DOHH2 (cell line): ENCODE results near the gene CSNK2B.

Experiments
- H3F3A ChIP-seq: fragments of 200-600 bp; sonication (generic), shearing (Covaris generic); 2 replicates; pipeline ENCODE4 v1.6.0; 2016; ENCODE audit warnings: antibody characterized with exemption, mild to moderate bottlenecking; ENCODE audit not compliant: control insufficient read depth, insufficient read depth
- H3K27ac ChIP-seq: fragments of 200-600 bp; sonication (generic); 2 replicates; pipeline ENCODE4 v1.5.1; 2014; ENCODE audit warnings: low read depth, mild to moderate bottlenecking, low read length, moderate library complexity
- H3K27me3 ChIP-seq: fragments of 200-600 bp; sonication (generic); 2 replicates; pipeline ENCODE4 v1.6.1; 2014; ENCODE audit warnings: mild to moderate bottlenecking, low read length, mixed read lengths; ENCODE audit not compliant: control insufficient read depth
- H3K36me3 ChIP-seq: fragments of 200-600 bp; sonication (generic); 2 replicates; pipeline ENCODE4 v1.6.1; 2014; ENCODE audit warnings: mild to moderate bottlenecking, low read length, moderate library complexity, mixed read lengths; ENCODE audit not compliant: control insufficient read depth
- H3K4me1 ChIP-seq: fragments of 200-600 bp; sonication (generic); 2 replicates; pipeline ENCODE4 v1.6.1; 2014; ENCODE audit warnings: mild to moderate bottlenecking, low read length, mixed read lengths; ENCODE audit not compliant: control insufficient read depth
- H3K4me2 ChIP-seq: fragments of 200-600 bp; sonication (generic); 2 replicates; pipeline ENCODE4 v1.6.0; 2014; ENCODE audit warnings: mild to moderate bottlenecking, low read length, moderate library complexity
- H3K4me3 ChIP-seq: fragments of 200-600 bp; sonication (generic); 2 replicates; pipeline ENCODE4 v1.5.1; 2014; ENCODE audit warnings: mild to moderate bottlenecking, low read length, mixed read lengths
- H3K79me2 ChIP-seq: fragments of 200-600 bp; sonication (generic); 2 replicates; pipeline ENCODE4 v1.6.1; 2014; ENCODE audit warnings: mild to moderate bottlenecking, low read length, mixed read lengths; ENCODE audit not compliant: control insufficient read depth
- H3K9me2 ChIP-seq: fragments of 200-600 bp; sonication (generic); replicated peaks from 2 replicates; pipeline ENCODE4 v1.6.1; 2014; ENCODE audit warnings: mild to moderate bottlenecking, low read length, mixed read lengths; ENCODE audit not compliant: control insufficient read depth
- H3K9me3 ChIP-seq: fragments of 200-600 bp; sonication (generic); 2 replicates; pipeline ENCODE4 v1.6.1; 2014; ENCODE audit warnings: antibody characterized with exemption, low read length, mixed read lengths; ENCODE audit not compliant: control insufficient read depth, insufficient read depth
- H4K20me1 ChIP-seq: fragments of 200-600 bp; sonication (generic); 2 replicates; pipeline ENCODE4 v1.6.0; 2014; ENCODE audit warnings: low read depth, mild to moderate bottlenecking, antibody characterized with exemption, low read length, moderate library complexity; ENCODE audit not compliant: control insufficient read depth, insufficient read depth
- CTCF ChIP-seq: fragments of 200-600 bp; sonication (generic); IDR thresholded peaks from one replicate; pipeline ENCODE4 v1.5.1; 2014; ENCODE audit warnings: antibody characterized with exemption, mild to moderate bottlenecking, low read depth, low read length; ENCODE audit not compliant: poor library complexity, severe bottlenecking
- EZH2phosphoT487 ChIP-seq: fragments of 200-600 bp; sonication (generic); IDR thresholded peaks from 2 replicates; pipeline ENCODE4 v1.6.1; 2017; ENCODE audit warnings: borderline replicate concordance, mild to moderate bottlenecking, antibody characterized with exemption, low read length, moderate library complexity, mixed read lengths

CSNK2B gene

GRCh38 chr6:31689249-31690110, 23.6 kb downstream of the CSNK2B start:
- Histone ChIP-seq H3K36me3 (peaks cover 53% of the 10 kb centered on the region), H3F3A (no peaks in the 10 kb centered on the region; the same call in 1 of the 2 replicates), H3K4me1 (peaks cover 15% of the 10 kb centered on the region), H3K9me2 (no peaks in the 10 kb centered on the region), H3K79me2 (no peaks in the 10 kb centered on the region), H3K4me2 (peak overlapping the region; percentile 49), H3K9me3 (no peaks in the 10 kb centered on the region), H4K20me1 (no peaks in the 10 kb centered on the region), H3K27ac (no peak overlapping the region), H3K4me3 (peak overlapping the region; percentile 6; the same call in 1 of the 2 replicates), H3K27me3 (no peaks in the 10 kb centered on the region)
- no peak for TF ChIP-seq EZH2phosphoT487
- TF ChIP-seq CTCF, result peak; percentile 82

GRCh38 chr6:31690231-31691077, 24.6 kb downstream of the CSNK2B start:
- H3K79me2 ChIP-seq, result no peaks in the 10 kb centered on the region
- no peaks in the 10 kb centered on the region for H3K27me3 ChIP-seq
- no peak overlapping the region for H3K4me3 ChIP-seq
- H3K4me1 ChIP-seq, result peaks cover 15% of the 10 kb centered on the region
- TF ChIP-seq CTCF (no peak), EZH2phosphoT487 (no peak)
- H3K36me3 ChIP-seq, result peaks cover 60% of the 10 kb centered on the region
- peak overlapping the region; percentile 49; the same call in 1 of the 2 replicates for H3K4me2 ChIP-seq
- no peaks in the 10 kb centered on the region for H3K9me3 ChIP-seq
- no peaks in the 10 kb centered on the region for H3K9me2 ChIP-seq
- H3K27ac ChIP-seq, result no peak overlapping the region
- H4K20me1 ChIP-seq, result no peaks in the 10 kb centered on the region
- no peaks in the 10 kb centered on the region; the same call in 1 of the 2 replicates for H3F3A ChIP-seq

- peaks cover 15% of the 10 kb centered on the region for H3K4me1 ChIP-seq
- H4K20me1 ChIP-seq, result no peaks in the 10 kb centered on the region
- TF ChIP-seq EZH2phosphoT487, result no peak
- no peak for TF ChIP-seq CTCF
- H3K27ac ChIP-seq, result no peak overlapping the region
- H3F3A ChIP-seq, result no peaks in the 10 kb centered on the region; the same call in 1 of the 2 replicates
- H3K79me2 ChIP-seq, result no peaks in the 10 kb centered on the region
- H3K9me3 ChIP-seq, result no peaks in the 10 kb centered on the region
- H3K9me2 ChIP-seq, result no peaks in the 10 kb centered on the region
- no peak overlapping the region for H3K4me2 ChIP-seq
- no peak overlapping the region for H3K4me3 ChIP-seq
- peaks cover 60% of the 10 kb centered on the region for H3K36me3 ChIP-seq
- no peaks in the 10 kb centered on the region for H3K27me3 ChIP-seq
Observed at GRCh38 chr6:31691078-31691463, 25.2 kb downstream of the CSNK2B start.
